Stimulated activated CD8-positive, alpha-beta memory T cell treated with anti-CD3 and anti-CD28 coated beads, Interleukin-15, amount 100 ng/mL, for 48 hours (primary cell): ENCODE data around the gene INPP4B.

ENCODE experiments used
- DNase-seq, 2 donors: peaks; one replicate each; pipeline ENCODE4 v3.0.0-alpha.2; 2020; ENCODE audit warnings: low read depth in 2 of 2

INPP4B gene

DNA sequence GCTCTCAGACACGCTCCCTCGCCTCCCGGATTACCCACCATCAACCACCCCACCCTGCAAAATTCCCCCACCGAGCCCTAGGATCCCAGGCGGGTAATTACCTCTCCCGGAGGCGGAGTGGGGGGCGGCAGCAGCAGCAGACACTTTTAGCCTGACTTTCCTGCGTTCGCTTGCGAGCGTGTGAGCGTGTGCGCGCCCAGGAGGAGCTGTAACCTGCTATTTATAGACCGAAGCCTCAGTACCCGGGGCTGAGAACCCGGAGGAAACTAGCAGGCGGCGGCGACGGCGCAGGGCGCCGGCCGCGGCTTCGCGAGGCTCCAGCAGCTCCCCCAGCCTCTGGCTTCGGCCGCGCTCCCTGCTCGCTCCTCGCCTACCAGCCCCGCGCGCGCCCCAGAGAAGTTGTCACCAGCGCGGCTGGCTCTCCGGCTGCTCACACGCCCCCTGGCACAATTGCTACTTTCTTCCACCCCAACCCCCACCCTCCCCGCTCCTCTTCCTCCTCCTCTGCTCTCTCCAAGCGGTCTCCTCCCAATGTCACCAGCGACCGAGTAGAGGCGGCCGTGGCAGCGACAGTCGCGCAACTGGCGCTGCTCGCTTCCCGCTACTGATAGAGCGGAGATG is at the start of gene INPP4B:
INPP4B (minus strand) TSS at position 194 of the 621 bp plus-strand sequence.
- peak in 1 of 2 donors; percentile 30 for DNase-seq

DNA sequence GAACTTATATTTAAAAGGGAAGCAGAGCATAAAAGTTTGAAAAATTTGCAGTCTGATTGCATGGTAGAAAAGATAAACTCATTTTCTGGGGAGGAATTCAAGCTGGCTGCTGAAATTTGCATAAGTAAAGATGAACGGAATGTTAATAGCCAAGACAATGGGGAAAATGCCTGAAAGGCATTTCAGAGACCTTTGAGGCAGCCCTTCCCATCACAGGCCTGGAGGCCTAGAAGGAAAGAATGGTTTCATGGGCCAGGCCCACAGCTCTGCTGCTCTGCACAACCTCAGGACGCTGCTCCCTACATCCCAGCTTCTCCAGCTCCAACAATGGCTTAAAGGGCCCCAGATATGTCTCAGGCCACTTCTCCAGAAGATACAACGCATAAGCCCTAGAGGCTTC is 46.9 kb upstream of the INPP4B start:
- no peak for DNase-seq

DNA sequence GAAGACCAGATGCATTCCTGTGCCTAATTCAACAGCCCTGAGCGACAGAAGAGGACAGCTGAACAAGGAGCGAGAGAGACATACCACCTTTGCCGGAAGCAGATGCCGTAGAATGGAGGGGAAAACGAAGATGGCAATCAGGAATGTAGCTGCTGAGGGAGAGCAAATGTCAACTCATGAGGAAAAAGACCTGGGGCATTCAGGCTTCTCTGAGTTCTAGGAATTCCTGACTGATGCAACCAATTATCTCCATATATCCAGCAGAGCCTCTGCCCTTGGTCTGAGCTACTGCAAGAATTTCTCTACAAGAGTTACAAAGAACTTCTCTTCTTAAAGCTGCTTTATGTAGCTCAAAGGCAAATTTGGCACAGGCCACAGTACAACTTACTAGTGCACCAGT is 40.5 kb upstream of the INPP4B start:
- DNase-seq, result no peak

DNA sequence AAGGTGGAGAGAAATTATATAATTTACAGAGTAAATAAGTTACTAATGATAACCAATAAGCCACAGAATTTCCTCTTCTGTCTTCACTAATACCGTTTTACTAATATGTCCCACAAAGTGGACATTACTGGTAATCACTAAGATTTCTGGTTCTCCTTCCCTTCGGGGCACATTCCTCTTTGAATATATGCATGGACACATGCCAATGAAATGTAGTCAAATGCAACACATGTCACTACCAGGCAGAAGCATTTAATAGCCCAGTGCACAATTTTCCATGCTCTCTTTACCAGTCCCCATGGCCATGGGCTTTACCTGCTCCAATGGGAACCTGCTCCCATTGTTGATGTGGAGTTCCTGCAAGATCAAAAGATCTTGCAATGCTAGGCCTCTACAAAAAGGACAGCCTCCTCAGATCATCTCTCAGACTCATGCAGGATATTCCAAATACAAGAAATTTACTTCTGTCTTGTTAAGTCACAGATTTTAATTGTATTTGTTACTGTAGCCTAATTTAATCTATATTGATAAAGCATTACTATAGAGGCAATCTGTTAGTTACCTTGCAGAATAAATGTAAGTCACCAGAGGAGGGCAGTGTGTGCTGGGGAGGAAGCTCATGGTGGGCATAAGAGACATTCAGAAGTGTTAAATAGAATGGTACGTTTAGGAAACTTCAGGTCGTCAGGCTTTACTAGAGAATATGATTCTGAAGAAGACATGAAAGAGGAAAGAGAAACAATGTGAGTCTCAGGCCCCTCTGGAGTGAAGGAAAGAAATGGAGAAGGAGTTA is 37.1 kb upstream of the INPP4B start:
- no peak for DNase-seq

DNA sequence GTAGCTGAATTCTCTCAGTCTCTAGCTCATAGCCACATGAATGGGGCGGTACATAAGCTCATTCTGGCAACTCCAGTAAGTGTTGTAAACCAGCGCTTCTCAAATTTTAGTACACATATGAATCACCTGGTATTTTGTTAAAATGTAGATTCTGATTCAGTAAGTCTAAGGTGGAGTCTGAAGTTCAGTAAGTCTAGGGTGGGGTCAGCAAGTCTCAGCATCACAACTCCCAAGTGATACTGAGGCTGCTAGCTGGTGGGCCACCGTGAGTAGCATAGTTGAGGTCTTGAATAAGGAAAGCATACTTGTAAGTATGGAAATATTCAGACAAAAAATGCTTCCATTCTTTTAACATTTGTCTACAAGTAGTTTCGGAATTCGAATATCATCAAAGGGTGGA is 36.1 kb upstream of the INPP4B start:
- DNase-seq, result no peak

DNA sequence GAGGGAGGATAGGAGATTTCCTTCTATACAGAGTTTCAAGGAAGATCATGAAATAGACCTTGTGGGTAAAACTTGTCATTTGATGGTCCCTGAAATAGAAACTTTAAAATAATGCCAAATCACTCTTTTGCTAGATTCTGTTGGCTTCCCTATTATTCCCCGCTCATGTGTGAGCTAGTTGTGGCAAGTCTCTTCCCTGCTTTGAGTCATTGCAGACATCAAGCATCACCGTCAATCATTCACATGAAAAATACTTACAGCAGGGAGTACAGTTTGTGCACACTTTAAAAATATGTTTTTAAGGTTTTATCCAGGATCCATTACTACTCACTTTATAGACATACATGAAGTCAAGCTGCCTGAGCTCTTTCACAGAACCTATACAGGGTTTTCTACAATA is 35.2 kb upstream of the INPP4B start:
- no peak for DNase-seq

DNA sequence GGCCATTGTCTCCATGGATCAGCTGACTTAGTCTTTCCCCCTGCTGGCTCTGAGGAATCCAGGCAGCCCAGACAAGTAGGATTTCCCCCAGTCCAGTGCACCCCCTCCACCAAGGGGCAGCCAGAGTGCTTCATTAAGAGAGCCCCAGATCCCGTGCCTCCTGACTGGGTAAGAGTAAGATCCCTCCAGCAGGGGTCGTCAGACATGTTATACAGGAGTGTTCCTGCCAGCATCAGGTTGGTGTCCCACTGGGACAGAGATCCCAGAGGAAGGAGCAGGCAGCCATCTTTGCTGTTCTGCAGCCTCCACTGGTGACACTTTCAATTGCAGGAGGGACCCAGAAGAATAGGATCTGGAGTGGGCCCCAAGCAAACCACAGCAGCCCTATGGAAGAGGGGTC is 29.0 kb upstream of the INPP4B start:
- no peak for DNase-seq

DNA sequence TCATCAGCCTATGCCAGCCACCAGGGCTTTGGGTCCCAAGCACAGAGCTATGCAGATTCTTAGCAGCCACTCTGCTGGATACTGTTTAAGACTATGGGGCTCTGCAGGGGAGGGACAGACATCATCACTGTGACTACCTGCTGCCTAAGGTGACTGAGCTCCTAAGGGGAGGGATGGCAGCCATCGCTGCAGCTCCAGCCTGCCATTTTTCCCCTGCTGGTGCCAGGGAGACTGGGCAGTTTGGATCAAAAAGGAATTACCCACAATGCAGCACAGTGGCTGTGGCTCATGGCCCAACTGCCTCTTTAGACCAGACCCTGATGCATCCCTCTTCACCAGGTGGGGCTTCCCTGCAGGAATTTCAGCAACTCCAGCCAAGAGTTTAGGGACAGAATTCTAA is 28.6 kb upstream of the INPP4B start:
- DNase-seq, result no peak

DNA sequence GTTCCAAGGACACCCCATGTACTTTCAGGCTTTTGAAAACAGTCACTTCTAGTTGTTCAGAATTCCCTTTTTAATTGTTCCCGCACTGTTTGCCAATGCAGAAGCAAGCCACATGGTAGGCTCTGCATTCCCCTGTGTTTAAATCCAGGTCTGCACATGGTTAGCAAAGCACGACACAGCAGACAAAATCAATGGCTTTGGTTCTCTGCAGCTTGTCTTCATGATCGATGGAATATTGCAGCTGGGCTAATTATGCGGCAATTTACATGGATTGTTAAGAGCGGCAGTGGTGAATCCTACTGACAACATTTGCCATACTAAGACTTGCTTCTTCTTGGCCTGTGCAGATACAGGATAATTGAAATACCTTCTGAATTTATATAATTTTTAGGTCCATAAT is 20.6 kb upstream of the INPP4B start:
- no peak for DNase-seq

DNA sequence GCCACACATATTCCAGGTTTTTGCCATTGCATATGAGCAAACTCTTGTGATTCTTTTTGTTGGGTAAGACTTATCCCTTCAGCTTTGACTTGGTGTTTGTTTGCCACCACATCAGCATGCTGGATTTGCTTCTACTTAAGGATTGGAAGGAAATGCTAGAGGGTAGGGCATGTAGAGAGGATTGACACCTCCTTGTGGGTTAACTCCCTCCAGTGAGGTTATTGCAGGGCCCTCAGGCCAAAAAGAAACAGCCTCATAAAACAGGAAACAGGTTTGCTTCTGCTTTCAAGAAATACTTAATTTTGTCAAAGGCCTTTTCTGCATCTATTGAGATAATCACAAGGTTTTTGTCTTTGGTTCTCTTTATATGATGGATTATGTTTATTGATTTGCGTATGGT is 15.2 kb upstream of the INPP4B start:
- no peak for DNase-seq

DNA sequence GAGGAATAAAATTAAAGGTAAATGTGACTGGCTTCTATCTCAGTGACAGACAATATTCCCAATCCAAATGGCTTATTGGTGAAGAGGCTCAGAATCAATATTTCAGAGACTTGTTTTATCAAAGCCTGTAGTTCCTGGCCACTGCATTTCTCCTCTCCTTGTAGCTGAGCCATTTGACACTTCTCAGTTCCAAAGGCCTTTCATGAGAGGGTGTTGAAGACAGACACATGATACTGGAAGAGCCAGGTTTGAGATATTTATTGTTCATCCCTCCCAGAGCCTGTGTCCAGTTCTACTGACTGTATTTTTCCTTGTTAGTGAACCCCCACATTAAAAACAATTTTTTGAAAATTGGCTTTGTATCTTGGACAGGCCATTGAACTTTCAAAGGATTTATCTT is 12.9 kb upstream of the INPP4B start:
- no peak for DNase-seq

DNA sequence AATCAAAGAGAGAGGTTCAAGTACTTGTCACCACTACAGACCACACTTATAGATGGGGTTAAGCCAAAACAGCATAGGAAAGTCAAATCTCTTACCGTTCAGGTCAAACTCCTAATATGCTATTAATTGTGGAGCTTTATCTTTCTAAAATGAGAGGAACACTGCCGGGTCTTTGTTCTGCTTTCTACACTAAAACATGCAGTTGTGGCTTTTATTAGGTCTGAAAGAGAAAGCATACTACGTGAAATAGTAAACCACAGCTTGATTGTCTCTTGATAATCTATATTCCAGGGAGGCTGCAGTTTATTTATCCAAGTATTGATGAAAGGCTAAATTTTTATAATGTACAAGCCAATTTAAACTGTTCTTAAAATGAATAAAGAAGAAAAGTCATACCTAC is 12.3 kb upstream of the INPP4B start:
- no peak for DNase-seq

DNA sequence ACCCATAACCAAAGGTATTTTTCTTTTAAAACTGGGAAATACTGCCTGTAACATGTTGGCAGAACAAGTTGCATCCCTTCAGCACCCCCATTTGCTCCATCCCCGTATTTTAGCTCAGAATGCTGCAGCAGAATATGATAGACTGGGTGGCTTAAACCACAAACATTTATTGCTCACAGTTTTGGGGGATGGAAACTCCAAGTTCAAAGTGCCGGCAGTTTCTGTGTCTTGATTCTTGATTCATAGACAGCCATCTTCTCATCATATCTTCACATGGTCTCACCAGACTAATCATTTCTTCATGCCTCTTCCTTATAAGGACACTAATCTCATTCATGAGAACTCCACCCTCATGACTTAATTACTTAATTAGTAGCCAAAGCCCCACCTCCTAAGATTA is 10.5 kb upstream of the INPP4B start:
- DNase-seq, result no peak

DNA sequence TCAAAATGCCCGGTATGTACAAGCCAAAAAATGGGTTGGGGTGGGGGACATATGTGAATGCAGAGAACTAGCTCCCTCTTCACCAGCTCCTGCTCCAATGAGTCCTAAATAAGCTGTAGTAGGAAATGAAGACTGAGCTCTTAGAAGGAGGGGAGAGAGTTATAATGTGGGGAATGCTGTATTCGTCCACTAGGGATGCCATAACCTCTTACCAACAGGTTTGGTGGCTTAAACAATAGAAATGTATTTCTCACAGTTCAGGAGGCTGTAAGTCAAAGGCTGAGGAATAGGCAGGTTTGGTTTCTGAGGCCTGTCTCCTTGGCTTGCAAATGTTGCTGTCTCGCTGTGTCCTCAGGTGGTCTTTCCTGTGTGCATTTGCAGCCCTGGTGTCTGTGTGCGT is 4.4 kb upstream of the INPP4B start:
- DNase-seq, result no peak

DNA sequence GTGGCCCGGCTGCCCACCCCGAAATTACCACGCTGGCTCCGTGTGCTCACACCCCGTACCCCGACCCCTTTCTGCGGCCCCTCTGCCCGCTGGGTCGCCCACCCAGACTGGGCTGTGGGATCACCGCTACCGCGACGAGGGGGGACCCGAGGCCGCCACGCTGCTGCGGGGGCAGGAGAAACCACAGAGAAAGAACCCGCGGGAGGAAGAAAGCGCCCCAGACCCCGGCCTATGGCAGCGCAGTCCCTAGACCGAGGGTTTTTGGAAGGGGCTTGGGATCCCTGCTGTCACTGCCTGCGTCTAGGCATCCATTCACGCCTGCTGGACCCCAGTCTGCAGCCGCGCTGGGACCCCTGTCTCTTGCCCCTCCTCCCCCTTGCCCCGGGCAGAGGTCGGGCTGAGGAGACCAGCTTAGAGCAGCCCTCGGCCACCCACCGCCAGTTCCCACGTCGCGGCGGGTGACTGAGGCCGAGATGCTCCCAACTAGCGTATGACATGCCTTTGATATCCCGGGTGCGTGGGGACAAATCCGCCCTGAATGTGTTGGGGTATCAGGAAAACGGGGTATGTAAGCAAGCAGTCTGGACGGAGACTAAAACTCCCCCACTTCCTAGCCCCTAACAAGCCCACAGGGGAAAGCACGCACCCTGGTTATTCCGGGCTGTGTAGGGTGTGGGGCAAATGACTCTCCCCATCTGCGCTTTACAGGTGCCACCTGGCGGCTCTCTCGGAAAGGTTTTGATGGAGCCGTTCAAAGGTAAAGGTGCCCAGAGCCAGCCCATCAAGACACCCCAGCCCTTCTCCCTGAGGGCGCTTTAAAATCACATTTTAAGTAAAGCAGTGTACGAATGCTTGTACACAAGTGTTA is 862 bp upstream of the INPP4B start:
- peak; percentile 32 to 47 for DNase-seq

DNA sequence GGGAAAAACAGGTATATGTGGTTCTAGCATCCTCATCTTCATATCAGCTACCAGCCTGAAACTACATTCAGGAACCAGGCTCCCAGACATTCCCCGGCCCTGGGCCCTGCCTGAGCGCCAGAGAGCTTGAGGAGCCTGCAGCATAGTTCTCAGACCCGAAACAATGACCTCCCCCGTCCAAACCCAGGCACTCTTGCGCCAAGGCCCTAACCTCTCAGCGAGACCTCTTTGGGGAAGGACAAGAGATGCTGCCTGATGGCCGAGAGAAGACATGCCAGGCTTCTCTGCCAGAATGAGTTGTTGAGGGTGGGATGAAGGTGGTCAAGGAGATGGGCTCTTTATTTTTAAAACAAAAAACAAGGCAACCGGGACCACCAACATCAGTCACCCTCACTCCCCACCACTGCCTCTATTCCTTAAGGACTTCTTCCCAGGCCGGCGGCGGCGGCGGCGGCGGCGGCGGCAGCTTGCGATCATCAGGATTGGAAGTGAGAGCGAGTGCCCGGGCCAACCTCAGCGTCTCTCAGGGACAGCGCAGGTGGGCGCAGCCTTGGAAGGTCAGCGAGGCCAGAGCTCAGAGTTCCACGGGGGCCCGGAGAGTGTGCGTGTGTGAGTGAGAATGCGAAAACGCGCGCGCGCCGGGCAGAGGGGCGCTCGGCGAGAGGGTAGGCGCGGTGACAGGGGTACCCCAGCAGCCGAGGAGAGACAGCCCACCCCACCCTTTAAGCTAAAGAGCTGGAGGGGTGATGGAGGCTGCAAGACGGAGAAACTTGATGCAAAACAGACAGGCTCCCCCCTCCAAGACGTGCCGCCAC is 601 bp downstream of the INPP4B start:
- no peak for DNase-seq

DNA sequence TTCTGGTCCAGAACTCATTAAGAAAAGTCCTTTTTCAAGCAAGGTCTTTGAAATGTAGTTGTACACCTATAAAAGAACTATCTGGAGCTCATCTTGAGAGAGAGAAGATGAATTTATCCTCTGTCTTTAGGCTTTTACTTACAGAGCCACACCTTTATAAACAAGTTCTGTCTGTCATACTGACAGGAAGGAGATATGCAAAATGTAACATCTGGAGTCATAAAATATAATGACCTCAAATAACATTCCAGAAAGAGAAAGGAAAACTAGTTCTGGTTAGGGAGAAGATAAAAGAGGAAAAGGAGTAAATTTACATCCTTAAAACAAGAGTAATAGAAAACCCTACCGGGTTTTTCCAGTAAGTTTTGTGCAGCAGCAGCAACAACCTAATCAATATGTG is 1.3 kb downstream of the INPP4B start:
- no peak for DNase-seq

DNA sequence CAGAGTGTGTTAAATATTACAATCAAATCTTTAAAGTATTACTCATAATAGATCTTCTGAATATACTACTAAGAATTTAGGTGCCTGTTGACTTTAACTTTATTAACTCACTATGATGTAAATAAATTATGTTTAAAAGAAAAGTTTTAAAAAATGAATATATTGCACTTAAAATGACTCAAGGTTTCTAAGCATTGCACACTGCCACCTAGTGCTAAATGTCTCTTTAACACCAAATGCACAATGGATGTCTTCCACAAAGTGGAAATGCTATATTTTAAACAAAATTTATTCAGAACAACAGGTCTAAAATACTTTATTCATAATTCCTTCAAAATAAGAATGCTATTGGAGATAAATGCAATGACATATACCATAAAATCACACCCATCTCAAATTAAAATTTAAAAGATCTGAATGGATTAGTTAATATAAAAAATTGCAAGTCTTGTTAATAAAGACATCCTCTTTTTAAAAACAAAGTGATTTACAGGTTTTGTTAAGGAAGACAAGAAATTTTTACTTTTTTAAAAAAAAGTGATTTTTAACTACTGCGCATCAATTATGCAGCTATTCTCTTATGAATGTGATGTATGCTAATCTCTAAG is 5.5 kb downstream of the INPP4B start:
- DNase-seq, result no peak

DNA sequence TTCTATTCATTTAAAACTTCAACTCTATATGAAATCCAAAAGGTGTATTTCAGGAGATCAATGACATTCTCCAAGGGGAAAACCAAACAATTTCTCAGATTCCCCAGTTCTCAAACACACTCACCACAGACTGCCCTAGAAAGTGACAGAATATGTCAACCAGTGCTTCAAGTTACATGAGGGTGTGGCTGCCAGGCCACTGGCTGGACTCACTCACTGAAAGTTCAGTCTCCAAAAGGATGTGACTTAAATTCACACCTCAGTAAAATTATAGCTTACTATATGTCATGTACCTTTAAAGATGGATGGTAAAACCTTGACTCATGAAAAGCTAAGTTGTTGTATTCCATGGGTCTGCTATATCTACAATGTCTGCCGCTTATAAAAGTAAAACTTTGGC is 7.3 kb downstream of the INPP4B start:
- DNase-seq, result no peak

DNA sequence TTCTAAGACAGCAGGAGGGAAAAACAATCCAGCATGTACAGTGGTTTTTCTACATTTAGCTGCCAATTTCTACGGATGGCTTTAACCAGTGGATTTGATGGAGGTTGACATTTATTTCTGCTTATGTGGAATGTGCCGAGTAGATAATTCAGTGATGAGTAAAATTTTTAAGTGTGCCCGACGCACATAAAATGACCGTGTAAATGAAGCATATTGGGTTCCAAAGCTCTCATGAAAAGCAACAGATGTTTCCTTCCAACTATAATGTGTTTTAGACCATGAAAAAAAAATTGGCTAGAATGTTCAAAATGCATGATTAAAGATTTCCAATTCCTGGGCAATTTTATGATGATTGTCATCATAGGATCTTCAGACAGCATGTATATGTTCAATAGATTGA is 14.1 kb downstream of the INPP4B start:
- no peak for DNase-seq

DNA sequence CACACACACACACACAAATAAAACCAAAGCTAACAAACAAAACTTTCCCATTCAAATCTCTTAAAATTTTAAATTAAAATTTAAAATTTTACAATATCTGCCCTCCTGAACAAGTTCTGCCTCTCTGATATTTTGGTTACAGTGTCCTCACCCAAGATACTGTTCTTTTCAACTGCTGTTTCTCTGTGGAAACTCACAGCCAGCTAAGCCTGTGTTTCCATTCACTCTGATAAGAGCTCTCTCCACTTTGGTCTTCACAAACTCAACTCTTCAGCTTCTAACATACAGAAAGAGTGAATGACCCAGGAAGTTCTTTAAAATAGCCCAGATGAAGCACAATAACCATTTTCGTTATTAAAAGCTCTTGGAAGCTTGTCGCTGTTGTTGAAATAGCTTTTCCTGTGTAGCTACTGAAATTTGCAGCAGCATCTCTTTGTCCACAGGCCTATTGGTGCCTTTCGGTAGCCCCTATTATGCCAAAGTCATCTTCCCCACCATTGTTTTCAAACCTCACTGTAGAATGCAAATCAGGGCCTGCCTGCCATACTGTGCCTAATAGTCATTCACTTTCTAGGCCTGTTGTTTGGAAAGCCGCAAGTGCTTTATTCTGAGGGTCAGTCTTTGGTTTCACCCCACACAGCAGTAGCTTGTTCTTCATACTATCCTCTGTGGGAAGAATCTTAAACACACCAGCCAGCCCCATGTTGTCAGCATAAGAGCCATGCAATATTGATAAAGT is 19.4 kb downstream of the INPP4B start:
- DNase-seq, result no peak
